IMR-90 (cell line): ENCODE results near the gene NFIA. TPM values are rescaled to one million over a fixed set of nuclear protein-coding genes. Genes with fewer than 3 reads are reported as not detected.

ENCODE experiments used
- ATAC-seq: fragments of 200-7000 bp; cut with Tn5 transposase; 2 replicates; pipeline ENCODE4 v1.9.1; 2020; ENCODE audit warnings: low read depth, mild to moderate bottlenecking, moderate library complexity
- BruUV-seq: library from RNA; stranded (reverse); fragments of 400-500 nt; replicated peaks from 2 replicates; lab custom pipeline; 2021; lab: Mats Ljungman, UMichigan
- CTCF ChIA-PET: fragments of 300-600 bp; formaldehyde crosslinking; extraction: SDS; loops from one replicate; lab custom pipeline; 2021; ENCODE audit warnings: antibody characterized with exemption; lab: Yijun Ruan, JAX
- POLR2A ChIA-PET: fragments of 300-600 bp; sonication (Branson Sonifier 250); formaldehyde crosslinking; loops from one replicate; lab custom pipeline; 2022; ENCODE audit warnings: antibody characterized with exemption; ENCODE audit not compliant: unreplicated experiment; lab: Charles Lee
- DNase-seq: peaks from one replicate; pipeline ENCODE4 v3.0.0; 2013
- H2AFZ ChIP-seq: replicated peaks from 2 replicates; pipeline ENCODE3; 2013; ENCODE audit warnings: low read length, mild to moderate bottlenecking; ENCODE audit not compliant: poor library complexity
- H2AK5ac ChIP-seq: 2 replicates; pipeline ENCODE4 v1.6.1; 2013; ENCODE audit warnings: low read depth, low read length, inconsistent platforms
- H2AK9ac ChIP-seq: replicated peaks from 2 replicates; pipeline ENCODE3; 2013; ENCODE audit warnings: mild to moderate bottlenecking, low read depth, low read length, moderate library complexity; ENCODE audit not compliant: poor library complexity
- H2BK120ac ChIP-seq: 2 replicates; pipeline ENCODE4 v1.6.1; 2013; ENCODE audit warnings: low read depth, low read length, inconsistent platforms
- H2BK15ac ChIP-seq: 3 replicates; pipeline ENCODE4 v1.6.1; 2013; ENCODE audit warnings: low read depth, low read length, inconsistent platforms
- H2BK20ac ChIP-seq: 2 replicates; pipeline ENCODE4 v1.6.1; 2013; ENCODE audit warnings: low read depth, mild to moderate bottlenecking, inconsistent platforms, low read length, moderate library complexity
- H2BK5ac ChIP-seq: 2 replicates; pipeline ENCODE4 v1.6.1; 2013; ENCODE audit warnings: mild to moderate bottlenecking, low read depth, low read length, inconsistent platforms; ENCODE audit not compliant: poor library complexity, severe bottlenecking
- H3K14ac ChIP-seq: replicated peaks from 2 replicates; pipeline ENCODE4 v1.6.1; 2013; ENCODE audit warnings: low read depth, low read length, inconsistent platforms
- H3K18ac ChIP-seq: 2 replicates; pipeline ENCODE4 v1.6.1; 2013; ENCODE audit warnings: low read depth, low read length, control low read depth
- H3K23ac ChIP-seq: 2 replicates; pipeline ENCODE4 v1.6.1; 2013; ENCODE audit warnings: low read depth, low read length, inconsistent platforms
- H3K27ac ChIP-seq: 2 replicates; pipeline ENCODE4 v1.5.1; 2013; ENCODE audit warnings: mild to moderate bottlenecking, control low read depth, low read length; ENCODE audit not compliant: insufficient read depth
- H3K27me3 ChIP-seq: 2 replicates; pipeline ENCODE4 v1.6.1; 2013; ENCODE audit warnings: low read length; ENCODE audit not compliant: control insufficient read depth, insufficient read depth
- H3K36me3 ChIP-seq: 2 replicates; pipeline ENCODE4 v1.6.1; 2013; ENCODE audit warnings: low read length, mixed read lengths; ENCODE audit not compliant: control insufficient read depth, insufficient read depth
- H3K4ac ChIP-seq: 2 replicates; pipeline ENCODE4 v1.6.1; 2013; ENCODE audit warnings: low read depth, low read length, inconsistent platforms
- H3K4me1 ChIP-seq: 2 replicates; pipeline ENCODE4 v1.6.1; 2013; ENCODE audit warnings: low read length, mixed read lengths; ENCODE audit not compliant: control insufficient read depth, insufficient read depth
- H3K4me2 ChIP-seq: 2 replicates; pipeline ENCODE4 v1.6.1; 2013; ENCODE audit warnings: low read depth, mild to moderate bottlenecking, control low read depth, low read length, moderate library complexity
- H3K4me3 ChIP-seq: 2 replicates; pipeline ENCODE4 v1.5.1; 2013; ENCODE audit warnings: low read depth, mild to moderate bottlenecking, control low read depth, low read length, moderate library complexity; ENCODE audit not compliant: insufficient read depth
- H3K56ac ChIP-seq: 2 replicates; pipeline ENCODE4 v1.6.1; 2013; ENCODE audit warnings: low read length, inconsistent platforms; ENCODE audit not compliant: insufficient read depth; ENCODE audit errors: extremely low read depth
- H3K79me1 ChIP-seq, 2 experiments: 2 replicates each; pipeline ENCODE4 v1.6.1; 2013; ENCODE audit warnings: low read length in 2 of 2, inconsistent platforms in 1 of 2, low read depth in 1 of 2
- H3K9ac ChIP-seq: 2 replicates; pipeline ENCODE4 v1.6.1; 2013; ENCODE audit warnings: low read depth, low read length, control low read depth
- H3K9me1 ChIP-seq: 2 replicates; pipeline ENCODE4 v1.6.1; 2013; ENCODE audit warnings: low read length, inconsistent platforms; ENCODE audit not compliant: insufficient read depth
- H3K9me3 ChIP-seq: 2 replicates; pipeline ENCODE4 v1.6.1; 2013; ENCODE audit warnings: low read length; ENCODE audit not compliant: control insufficient read depth, insufficient read depth
- H4K20me1 ChIP-seq: 2 replicates; pipeline ENCODE4 v1.6.1; 2013; ENCODE audit warnings: low read length, inconsistent platforms; ENCODE audit not compliant: insufficient read depth
- H4K5ac ChIP-seq: 2 replicates; pipeline ENCODE4 v1.6.1; 2013; ENCODE audit warnings: mild to moderate bottlenecking, low read depth, low read length, control low read depth
- H4K8ac ChIP-seq, 2 experiments: 2 replicates each; pipeline ENCODE4 v1.6.1; 2013; ENCODE audit warnings: low read depth in 2 of 2, low read length in 2 of 2, control low read depth in 1 of 2, inconsistent platforms in 1 of 2
- H4K91ac ChIP-seq: 2 replicates; pipeline ENCODE4 v1.6.1; 2013; ENCODE audit warnings: low read depth, low read length, inconsistent platforms; ENCODE audit not compliant: insufficient read depth
- CEBPB ChIP-seq: IDR thresholded peaks from 2 replicates; pipeline ENCODE4 v1.6.1; 2012; ENCODE audit warnings: low read depth, low read length, improper control_type of control experiment
- CHD1 ChIP-seq: IDR thresholded peaks from 2 replicates; pipeline ENCODE4 v1.6.1; 2012; ENCODE audit warnings: low read depth, low read length, improper control_type of control experiment
- WGBS, 2 experiments: methylation state at CpG; one replicate each; pipeline versions ENCODE4 v1.1.5 to v1.1.7; 2013; ENCODE audit warnings: missing lambda C conversion rate in 2 of 2; ENCODE audit not compliant: insufficient read length in 1 of 2; ENCODE audit errors: extremely low coverage in 2 of 2; 5-methylcytosine and 5-hydroxymethylcytosine counted together
- dilution Hi-C: fragments of 300-500 bp; cut with HindIII; formaldehyde crosslinking; loops from one replicate; pipeline ENCODE4 v1.14.3; 2018; ENCODE audit warnings: low sequenced_read_pairs; ENCODE audit not compliant: unreplicated experiment
- in situ Hi-C: fragments of 300-500 bp; cut with MboI; formaldehyde crosslinking; loops from 3 replicates; pipeline ENCODE4 v1.14.3; 2019; ENCODE audit warnings: low sequenced_read_pairs, inconsistent platforms, mixed read lengths
- intact Hi-C: fragments of 100-400 bp; cut with micrococcal nuclease; formaldehyde crosslinking; loops from 2 replicates; pipeline ENCODE4 v1.10.0; 2022
- polyA plus RNA-seq, 3 experiments: library from polyadenylated mRNA; depleted of rRNA; stranded (reverse); fragments of >200 nt; gene quantifications; 2 replicates each; pipeline ENCODE4 v1.2.3, GENCODE V29; 2012; ENCODE audit warnings: low replicate concordance in 1 of 3
- total RNA-seq: library from RNA; depleted of rRNA; stranded (reverse); fragments of >200 nt; gene quantifications from 2 replicates; pipeline ENCODE4 v1.2.3, GENCODE V29; 2012

NFIA gene
- total and polyA plus RNA-seq, 2 of the 4 experiments (the other 2 are of a cell fraction) = 1.6 to 2.2 TPM

DNA sequence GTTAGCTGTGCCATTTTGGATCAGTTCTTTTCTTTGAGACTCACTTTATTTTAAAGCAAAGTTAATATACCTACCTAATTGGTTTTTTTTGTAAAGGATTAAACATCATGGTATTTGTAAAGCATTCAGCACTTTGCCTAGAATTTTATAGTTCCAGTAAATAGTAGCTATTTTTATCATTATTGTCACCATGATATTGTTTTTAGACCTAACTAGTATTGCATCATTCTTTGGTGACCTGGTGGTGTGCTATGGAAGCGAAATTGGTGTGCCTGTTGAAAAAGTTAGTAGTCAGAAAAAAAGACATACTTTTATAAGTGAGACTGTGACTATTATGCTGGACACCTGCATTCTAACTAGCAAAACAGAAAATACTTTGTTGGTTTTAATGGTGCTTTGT, 81.0 kb downstream of the NFIA start:
- no peak overlapping the region for H2BK20ac ChIP-seq
- H4K8ac ChIP-seq = no peak overlapping the region
- H2AK9ac ChIP-seq = no peak overlapping the region
- H2AFZ ChIP-seq = no peak overlapping the region
- H3K9me1 ChIP-seq = no peaks in the 10 kb centered on the region
- H3K27ac ChIP-seq = no peak overlapping the region; the same call in 1 of the 2 replicates
- DNase-seq = no peak
- no TSS peak for BruUV-seq
- ChIA-PET POLR2A (interaction anchor here (0.5 kb wide), 1 partner anchor 835 kb away, joined by 15 read pairs; no protein-coding TSS in a partner anchor), CTCF (no interaction called here)
- H2BK120ac ChIP-seq = no peak overlapping the region
- intact Hi-C loops (no loop called here), in situ Hi-C loops (no loop called here), dilution Hi-C loops (no loop called here)
- H3K9ac ChIP-seq = no peak overlapping the region
- H3K27me3 ChIP-seq = no peaks in the 10 kb centered on the region
- no peak for ATAC-seq
- H3K36me3 ChIP-seq = no peaks in the 10 kb centered on the region
- WGBS, 2 experiments = no CpG with 5 or more reads among the region's 1 CpG
- H3K4ac ChIP-seq = no peak overlapping the region
- H3K14ac ChIP-seq = no peak overlapping the region
- no peaks in the 10 kb centered on the region for H3K79me1 ChIP-seq
- no peaks in the 10 kb centered on the region for H4K20me1 ChIP-seq
- H2BK5ac ChIP-seq = no peak overlapping the region
- H2BK15ac ChIP-seq = no peak overlapping the region
- no peak overlapping the region; the same call in 1 of the 2 replicates for H3K18ac ChIP-seq
- no peak overlapping the region for H3K56ac ChIP-seq
- H4K5ac ChIP-seq = no peak overlapping the region
- peak; percentile 73 for TF ChIP-seq CEBPB
- TF ChIP-seq CHD1 = no peak
- no peaks in the 10 kb centered on the region for H3K9me3 ChIP-seq
- no peak overlapping the region for H3K23ac ChIP-seq
- no peak overlapping the region for H4K91ac ChIP-seq
- H2AK5ac ChIP-seq = no peak overlapping the region
- H3K4me2 ChIP-seq = no peak overlapping the region
- peaks cover 7% of the 10 kb centered on the region for H3K4me1 ChIP-seq
- H3K4me3 ChIP-seq = no peak overlapping the region
